Stimulated activated CD8-positive, alpha-beta memory T cell treated with anti-CD3 and anti-CD28 coated beads, Interleukin-4, amount 100 ng/mL, for 4 hours (primary cell): ENCODE measurements around the gene RAB34.
A peak's percentile ranks its signal among the peaks of the same experiment; 100 is the strongest.
"Not testable (repeated sequence)": the region's sequence is repeated elsewhere in the genome, so short reads cannot be mapped to it uniquely, and the experiment has no call there.

Experiments
- DNase-seq, 2 donors: peaks; one replicate each; pipeline ENCODE4 v3.0.0-alpha.2; 2020; ENCODE audit warnings: low read depth in 2 of 2, low spot score in 1 of 2

The RAB34 gene

GRCh38 chr17:28746611-28747050 lies 29.0 kb upstream of the RAB34 start:
- DNase-seq: no peak

GRCh38 chr17:28745786-28746411 lies 28.2 kb upstream of the RAB34 start:
- DNase-seq: no peak

GRCh38 chr17:28744972-28745785 lies 27.5 kb upstream of the RAB34 start:
- DNase-seq: no peak

GRCh38 chr17:28744104-28744971 lies 26.7 kb upstream of the RAB34 start:
- peak in 1 of 2 donors; percentile 52 for DNase-seq

- peak in 1 of 2 donors; percentile 70 for DNase-seq
Measured at GRCh38 chr17:28743243-28744103, 25.8 kb upstream of the RAB34 start, which contains the start of gene TRAF4. TRAF4 (plus strand) TSS chr17:28744011; CDS start chr17:28744113, 102 bp downstream.

- no peak for DNase-seq
Measured at GRCh38 chr17:28741358-28742349, 24.0 kb upstream of the RAB34 start.

GRCh38 chr17:28740406-28741357 lies 23.0 kb upstream of the RAB34 start:
- DNase-seq: no peak

- DNase-seq: peak; percentile 54 to 67
Measured at GRCh38 chr17:28738680-28739384, 21.2 kb upstream of the RAB34 start.

GRCh38 chr17:28737770-28738679 lies 20.4 kb upstream of the RAB34 start:
- DNase-seq: no peak

- DNase-seq: no peak
Measured at GRCh38 chr17:28737316-28737715, 19.6 kb upstream of the RAB34 start.

- DNase-seq: not testable (repeated sequence)
Measured at GRCh38 chr17:28735913-28736769, 18.5 kb upstream of the RAB34 start.

GRCh38 chr17:28735242-28735722 lies 17.6 kb upstream of the RAB34 start:
- DNase-seq: no peak

- DNase-seq: no peak
Measured at GRCh38 chr17:28734712-28735241, 17.1 kb upstream of the RAB34 start.

GRCh38 chr17:28733346-28733745 lies 15.7 kb upstream of the RAB34 start:
- DNase-seq: no peak

- no peak for DNase-seq
Measured at GRCh38 chr17:28729950-28730330, 12.3 kb upstream of the RAB34 start.
